GM23338 (cell line): ENCODE measurements around the gene RUSF1.

ENCODE experiments used
- CREB1 ChIP-seq: fragments of 250-450 bp; sonication (Bioruptor Pico); IDR thresholded peaks from 2 replicates; pipeline ENCODE4 v1.5.0; 2020; ENCODE audit warnings: low read depth, mild to moderate bottlenecking, moderate library complexity
- CTCF ChIP-seq, 2 experiments: fragments of 200-600 bp in 1 of 2; sonication (generic) in 1 of 2; conservative IDR thresholded peaks; 2 replicates each; pipeline versions ENCODE4 v1.5.1 to v1.6.1; 2016 to 2017; ENCODE audit warnings: antibody characterized with exemption in 2 of 2, low read depth in 2 of 2, mild to moderate bottlenecking in 2 of 2, moderate library complexity in 1 of 2
- EZH2 ChIP-seq: fragments of 200-600 bp; sonication (generic); IDR thresholded peaks from one replicate; pipeline ENCODE4 v1.8.0; 2017; ENCODE audit warnings: antibody characterized with exemption, mild to moderate bottlenecking, low read depth; ENCODE audit not compliant: unreplicated experiment
- EZH2phosphoT487 ChIP-seq: fragments of 200-600 bp; sonication (generic); IDR thresholded peaks from one replicate; pipeline ENCODE4 v1.8.1; 2018; ENCODE audit warnings: antibody characterized with exemption; ENCODE audit not compliant: unreplicated experiment
- JUNB ChIP-seq: IDR thresholded peaks from one replicate; pipeline ENCODE4 v1.6.1; 2016; ENCODE audit warnings: antibody characterized with exemption; ENCODE audit not compliant: unreplicated experiment
- POLR2AphosphoS5 ChIP-seq: IDR thresholded peaks from 2 replicates; pipeline ENCODE4 v1.6.1; 2016; ENCODE audit warnings: antibody characterized with exemption, low read depth
- STAT1 ChIP-seq: IDR thresholded peaks from one replicate; pipeline ENCODE4 v1.6.1; 2016; ENCODE audit warnings: antibody characterized with exemption; ENCODE audit not compliant: unreplicated experiment
- ZNF114 ChIP-seq: fragments of 250-450 bp; sonication (Bioruptor Pico); IDR thresholded peaks from 2 replicates; pipeline ENCODE4 v1.5.0; 2020; ENCODE audit warnings: mild to moderate bottlenecking, moderate library complexity
- ZNF331 ChIP-seq: fragments of 250-450 bp; sonication (Bioruptor Pico); IDR thresholded peaks from 2 replicates; pipeline ENCODE4 v1.5.0; 2020; ENCODE audit warnings: low read depth, mild to moderate bottlenecking, moderate library complexity
- ZNF462 ChIP-seq: fragments of 250-450 bp; sonication (Bioruptor Pico); IDR thresholded peaks from 2 replicates; pipeline ENCODE4 v1.5.0; 2020; ENCODE audit warnings: mild to moderate bottlenecking, moderate library complexity
- TF ChIP-seq, protein P1 (sequence below): IDR thresholded peaks from one replicate; pipeline ENCODE4 v1.6.1; 2018; ENCODE audit warnings: antibody characterized with exemption; ENCODE audit not compliant: unreplicated experiment

DNA sequence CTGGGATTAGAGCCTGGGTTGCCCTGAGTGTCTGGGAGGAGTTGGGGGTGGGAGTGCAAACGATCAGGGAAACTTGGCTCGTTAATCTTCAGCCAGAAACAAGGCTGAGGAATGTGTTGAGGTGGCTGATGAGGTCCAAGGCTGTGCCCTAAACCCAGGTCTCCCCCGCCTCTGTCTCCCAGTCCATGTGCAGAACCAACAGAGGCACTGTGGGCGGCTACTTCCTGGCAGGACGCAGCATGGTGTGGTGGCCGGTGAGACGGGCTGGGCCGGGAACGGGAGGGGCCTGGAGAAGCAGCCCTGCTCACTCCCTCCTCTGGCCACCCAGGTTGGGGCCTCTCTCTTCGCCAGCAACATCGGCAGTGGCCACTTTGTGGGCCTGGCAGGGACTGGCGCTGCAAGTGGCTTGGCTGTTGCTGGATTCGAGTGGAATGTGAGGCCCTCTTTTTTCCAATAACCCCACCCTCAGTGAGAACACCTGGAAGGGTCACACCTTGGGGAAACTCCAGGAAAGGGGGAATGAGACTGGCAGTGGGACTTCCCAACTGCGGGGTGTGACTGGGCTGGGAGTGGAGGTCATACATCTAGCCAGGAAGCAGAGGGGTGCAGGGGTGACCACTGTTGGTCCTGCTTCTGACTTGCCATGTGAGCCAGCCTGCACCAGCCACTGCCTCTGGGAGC is 23.6 kb downstream of the RUSF1 start:
- TF ChIP-seq CTCF (conservative IDR thresholded peaks at IDR 0.05; ENCODE audit: low read depth in 2 of 2) (0 out of 4 replicates have a peak, but pooled peaks of 1 of the 2 experiments have one; percentile 5), EZH2 (no peak), POLR2AphosphoS5 (no peak), ZNF114 (CRISPR knock-in tag) (no peak), CREB1 (CRISPR knock-in tag) (no peak), EZH2phosphoT487 (no peak), JUNB (no peak), ZNF331 (CRISPR knock-in tag) (no peak), STAT1 (no peak), ZNF462 (no peak)
- TF ChIP-seq, protein P1, sequence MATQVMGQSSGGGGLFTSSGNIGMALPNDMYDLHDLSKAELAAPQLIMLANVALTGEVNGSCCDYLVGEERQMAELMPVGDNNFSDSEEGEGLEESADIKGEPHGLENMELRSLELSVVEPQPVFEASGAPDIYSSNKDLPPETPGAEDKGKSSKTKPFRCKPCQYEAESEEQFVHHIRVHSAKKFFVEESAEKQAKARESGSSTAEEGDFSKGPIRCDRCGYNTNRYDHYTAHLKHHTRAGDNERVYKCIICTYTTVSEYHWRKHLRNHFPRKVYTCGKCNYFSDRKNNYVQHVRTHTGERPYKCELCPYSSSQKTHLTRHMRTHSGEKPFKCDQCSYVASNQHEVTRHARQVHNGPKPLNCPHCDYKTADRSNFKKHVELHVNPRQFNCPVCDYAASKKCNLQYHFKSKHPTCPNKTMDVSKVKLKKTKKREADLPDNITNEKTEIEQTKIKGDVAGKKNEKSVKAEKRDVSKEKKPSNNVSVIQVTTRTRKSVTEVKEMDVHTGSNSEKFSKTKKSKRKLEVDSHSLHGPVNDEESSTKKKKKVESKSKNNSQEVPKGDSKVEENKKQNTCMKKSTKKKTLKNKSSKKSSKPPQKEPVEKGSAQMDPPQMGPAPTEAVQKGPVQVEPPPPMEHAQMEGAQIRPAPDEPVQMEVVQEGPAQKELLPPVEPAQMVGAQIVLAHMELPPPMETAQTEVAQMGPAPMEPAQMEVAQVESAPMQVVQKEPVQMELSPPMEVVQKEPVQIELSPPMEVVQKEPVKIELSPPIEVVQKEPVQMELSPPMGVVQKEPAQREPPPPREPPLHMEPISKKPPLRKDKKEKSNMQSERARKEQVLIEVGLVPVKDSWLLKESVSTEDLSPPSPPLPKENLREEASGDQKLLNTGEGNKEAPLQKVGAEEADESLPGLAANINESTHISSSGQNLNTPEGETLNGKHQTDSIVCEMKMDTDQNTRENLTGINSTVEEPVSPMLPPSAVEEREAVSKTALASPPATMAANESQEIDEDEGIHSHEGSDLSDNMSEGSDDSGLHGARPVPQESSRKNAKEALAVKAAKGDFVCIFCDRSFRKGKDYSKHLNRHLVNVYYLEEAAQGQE: no peak
